Left forelimb (tissue), 1 donor: Measurements from ENCODE around the gene NETO2.
"Not testable (repeated sequence)": the region's sequence is repeated elsewhere in the genome, so short reads cannot be mapped to it uniquely, and the experiment has no call there.

Source experiments
- DNase-seq: peaks from one replicate; pipeline ENCODE4 v3.0.0-alpha.2; 2018; ENCODE audit warnings: low spot score

The NETO2 gene

GRCh38 chr16:47134550-47134949, 9.2 kb downstream of the NETO2 start:
- DNase-seq, result no peak

- DNase-seq, result no peak
Measured at GRCh38 chr16:47132308-47132707, 11.4 kb downstream of the NETO2 start.

GRCh38 chr16:47129755-47130435, 13.8 kb downstream of the NETO2 start:
- no peak for DNase-seq

- no peak for DNase-seq
Measured at GRCh38 chr16:47127541-47127940, 16.2 kb downstream of the NETO2 start.

- no peak for DNase-seq
Measured at GRCh38 chr16:47125757-47126156, 18.0 kb downstream of the NETO2 start.

DNA sequence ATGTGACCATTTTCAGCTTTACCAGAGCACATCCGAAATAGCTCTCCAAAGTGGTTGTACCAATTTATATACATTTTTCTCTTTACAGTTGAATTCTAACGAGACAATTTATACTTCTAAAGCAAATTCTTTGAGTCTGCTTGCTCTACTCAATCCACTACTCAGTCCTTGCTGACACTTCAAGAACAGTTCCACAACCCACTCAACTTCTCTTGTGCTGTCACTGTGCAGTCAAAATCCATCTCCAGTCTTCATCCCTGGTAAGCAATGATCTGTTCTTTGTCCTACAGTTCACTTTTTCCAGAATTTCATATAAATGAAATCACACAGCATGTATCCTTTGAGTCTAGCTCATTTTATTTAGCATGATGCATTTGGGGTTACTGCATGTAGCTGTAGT, 30.6 kb downstream of the NETO2 start:
- DNase-seq, result no peak

GRCh38 chr16:47110939-47111338, 32.8 kb downstream of the NETO2 start:
- no peak for DNase-seq

DNA sequence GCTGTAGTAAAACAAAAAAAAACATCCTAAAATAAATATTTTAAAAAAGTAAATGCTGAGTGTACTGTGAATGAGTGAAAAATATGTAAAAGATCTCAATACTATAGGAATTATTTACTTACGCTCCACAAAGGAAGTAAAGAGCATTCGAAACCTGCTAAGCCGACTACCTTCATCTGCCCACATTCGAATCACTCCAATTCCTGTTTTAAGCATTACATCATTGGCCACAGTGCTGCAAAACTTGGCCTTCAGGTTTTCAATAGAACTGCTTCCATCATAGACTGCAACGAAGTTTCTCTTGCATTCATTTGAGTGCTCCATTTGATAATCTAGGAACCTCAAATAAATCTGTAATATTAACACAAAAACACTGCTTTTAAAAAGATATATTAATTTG, 34.4 kb downstream of the NETO2 start:
- DNase-seq, result no peak

GRCh38 chr16:47102921-47103320, 40.8 kb downstream of the NETO2 start:
- not testable (repeated sequence) for DNase-seq

GRCh38 chr16:47097154-47097553, 46.6 kb downstream of the NETO2 start:
- not testable (repeated sequence) for DNase-seq

DNA sequence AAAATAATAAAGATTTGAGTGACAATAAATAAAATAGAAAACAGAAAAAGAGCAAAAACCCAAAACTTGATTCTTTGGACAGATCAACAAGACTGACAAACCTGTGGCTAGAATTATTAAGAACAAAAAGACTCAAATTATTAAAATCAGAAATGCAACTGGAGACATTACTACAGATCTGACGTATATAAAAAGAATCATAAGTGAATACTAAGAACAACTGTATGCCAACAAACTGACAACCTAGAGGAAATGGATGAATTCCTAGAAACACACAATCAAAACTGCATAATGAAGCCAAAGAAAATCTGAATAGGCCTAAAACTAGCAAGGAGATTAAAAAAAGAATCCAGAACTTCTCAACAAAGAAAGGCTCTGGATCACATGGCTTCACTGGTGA, 47.4 kb downstream of the NETO2 start:
- DNase-seq, result no peak

GRCh38 chr16:47084198-47084597, 59.5 kb downstream of the NETO2 start:
- DNase-seq, result no peak

- no peak for DNase-seq
Measured at GRCh38 chr16:47082099-47082865, 61.5 kb downstream of the NETO2 start.

- DNase-seq, result no peak
Measured at GRCh38 chr16:47081115-47081514, 62.6 kb downstream of the NETO2 start.

DNA sequence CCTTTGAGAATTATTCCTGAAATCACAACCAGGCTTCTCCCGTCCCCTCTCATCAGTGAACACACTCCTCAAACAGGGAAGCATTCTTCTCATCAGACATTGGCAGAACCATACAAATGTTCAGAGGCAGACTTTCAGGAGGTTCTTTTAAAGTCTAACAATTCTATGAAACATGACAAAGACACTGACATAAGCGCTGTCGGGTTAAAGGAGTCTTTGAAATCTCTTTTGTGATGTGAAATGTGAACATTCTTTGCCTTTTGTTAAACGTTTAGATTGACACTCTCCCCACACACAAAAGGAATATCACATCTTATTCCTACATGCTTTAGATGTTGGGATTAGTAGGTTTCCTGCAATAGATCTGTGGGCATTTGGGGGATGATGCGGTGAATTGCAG, 63.9 kb downstream of the NETO2 start:
- no peak for DNase-seq

DNA sequence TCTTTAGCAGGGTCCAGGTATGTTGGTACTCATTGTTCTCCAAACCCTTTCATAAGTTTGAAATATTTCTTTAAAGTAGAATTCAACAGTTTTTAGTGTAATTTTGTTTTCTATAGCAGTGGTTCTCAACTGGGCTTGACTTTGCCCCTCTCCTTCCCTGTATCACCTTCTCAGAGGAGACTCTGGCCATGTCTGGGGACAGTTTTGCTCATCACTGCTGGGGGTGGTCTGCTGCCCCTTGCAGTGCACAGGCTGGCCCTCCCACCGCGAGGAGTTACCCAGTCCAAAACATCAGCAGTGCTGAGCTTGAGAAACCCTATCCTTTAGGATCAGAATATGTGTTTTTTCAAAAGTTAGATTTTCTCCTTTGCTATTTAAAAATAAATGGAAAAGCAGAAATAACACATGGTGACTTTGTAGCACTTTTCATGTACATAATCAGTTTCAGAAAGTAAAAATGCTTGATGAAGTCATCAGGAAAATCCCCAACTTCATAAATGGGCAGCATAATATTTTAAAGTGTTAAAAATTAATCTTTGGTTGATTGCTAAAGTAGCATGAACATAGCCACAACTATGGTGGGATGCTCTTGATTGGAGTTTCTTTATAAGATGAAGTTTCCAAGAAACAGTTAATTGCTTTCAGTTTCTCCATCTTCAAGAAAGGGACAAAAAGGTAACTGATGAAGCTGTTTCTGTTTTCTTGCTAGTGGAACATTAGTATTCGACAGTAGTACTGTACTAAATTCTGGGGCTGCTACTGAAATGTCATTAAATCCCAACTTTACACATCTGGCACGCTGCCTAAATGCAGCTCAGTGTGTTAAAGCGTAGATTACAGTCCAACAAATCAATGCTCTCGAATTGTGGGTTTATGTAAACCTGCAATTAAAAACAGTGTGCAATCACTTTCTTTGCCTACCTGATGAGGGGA, 70.3 kb downstream of the NETO2 start:
- no peak for DNase-seq

DNA sequence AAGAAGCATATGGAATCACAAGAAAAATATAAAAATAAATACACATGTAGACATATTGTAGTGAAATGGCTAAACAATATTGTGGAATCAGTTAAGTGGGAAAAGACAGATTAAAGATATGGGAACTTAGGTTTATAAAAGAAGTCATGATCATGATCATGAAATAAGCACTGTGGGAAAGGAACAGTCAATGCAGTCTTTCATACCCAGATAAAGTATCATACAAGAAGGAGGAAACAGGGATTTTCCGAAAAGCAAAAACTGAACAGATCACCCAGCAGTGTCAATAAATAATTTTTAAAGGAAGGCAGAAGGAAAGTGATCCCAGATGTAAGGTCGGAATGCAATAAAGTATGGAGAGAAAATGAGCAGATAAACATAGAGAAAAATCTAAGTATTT, 71.6 kb downstream of the NETO2 start:
- DNase-seq, result no peak

- no peak for DNase-seq
Measured at GRCh38 chr16:47069841-47070584, 73.7 kb downstream of the NETO2 start.

DNA sequence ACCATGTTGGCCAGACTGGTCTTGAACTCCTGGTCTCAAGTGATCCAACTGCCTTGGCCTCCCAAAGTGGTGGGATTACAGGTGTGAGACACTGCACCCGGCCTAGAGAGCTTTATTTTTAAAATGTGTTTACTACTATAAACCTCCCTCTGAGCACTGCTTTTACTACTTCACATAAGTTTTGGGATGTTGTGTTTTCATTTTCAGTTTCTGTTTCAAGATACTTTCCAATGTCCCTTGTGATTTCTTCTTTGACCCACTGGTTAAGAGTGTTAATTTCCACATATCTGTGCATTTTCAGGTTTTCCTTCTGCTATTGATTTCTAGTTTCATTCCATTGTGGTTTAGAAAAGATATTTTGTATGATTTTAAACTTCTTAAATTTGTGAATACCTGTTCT, 74.4 kb downstream of the NETO2 start:
- no peak for DNase-seq

DNA sequence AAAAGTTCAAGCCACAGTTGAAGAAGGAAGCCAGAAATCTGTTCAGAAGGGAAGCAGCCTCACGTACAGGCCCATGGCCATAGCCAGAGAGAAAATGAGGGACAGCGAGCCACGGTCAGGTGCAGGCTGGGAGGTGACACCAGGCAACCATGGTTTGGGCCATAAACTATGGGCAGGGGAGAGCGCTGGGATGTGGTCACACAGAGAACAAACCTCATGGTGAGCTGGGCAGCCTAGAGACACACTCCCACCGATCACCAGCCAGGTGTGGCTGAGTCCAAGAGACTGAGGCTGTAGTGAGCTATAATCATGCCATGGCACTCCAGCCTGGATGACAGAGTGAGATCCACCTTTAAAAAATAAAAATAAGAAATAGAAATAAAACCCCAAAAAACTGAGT, 76.5 kb downstream of the NETO2 start:
- DNase-seq, result no peak

- no peak for DNase-seq
Measured at GRCh38 chr16:47065766-47066688, 77.7 kb downstream of the NETO2 start.
